ENCODE results near the gene PIGN. TPM values are rescaled to one million over a fixed set of nuclear protein-coding genes. Genes with fewer than 3 reads are reported as not detected.

Gene PIGN
- total and polyA plus RNA-seq, 2 donors (not counting 1 experiment from before 2014, with no cell fraction given), result 2.7 to 37.3 TPM

GRCh38 chr18:62033207-62033606 lies 153.6 kb downstream of the PIGN start:
- H3K4me1 ChIP-seq (ENCODE audit: control insufficient read depth in 2 of 2, insufficient read depth in 2 of 2, low read length in 2 of 2), result no peaks in the 10 kb centered on the region
- ChIA-PET CTCF (no interaction called here), POLR2A (no interaction called here)
- Mint-ChIP-seq H3K27ac (no peak overlapping the region), H3K4me1 (no peaks in the 10 kb centered on the region), H3K4me3 (no peak overlapping the region), H3K9me3 (ENCODE audit: insufficient read depth) (no peaks in the 10 kb centered on the region), H3K27me3 (peaks cover 23% of the 10 kb centered on the region)
- DNase-seq, result no peak
- H3K27me3 ChIP-seq (replicated peaks in 1 of 4; ENCODE audit: control extremely low read depth in 1 of 4, control insufficient read depth in 3 of 4, insufficient read depth in 4 of 4, low read length in 3 of 4), result peaks cover 0 to 2% (median 0%) of the 10 kb centered on the region in 4 experiments
- no peaks in the 10 kb centered on the region for H3K9me3 ChIP-seq (ENCODE audit: control extremely low read depth in 1 of 3, control insufficient read depth in 2 of 3, insufficient read depth in 1 of 3, low read length in 2 of 3)
- H4K20me1 ChIP-seq (ENCODE audit: control insufficient read depth, insufficient read depth, low read length, poor library complexity, severe bottlenecking), result no peaks in the 10 kb centered on the region
- H3K36me3 ChIP-seq (replicated peaks in 1 of 2; ENCODE audit: control extremely low read depth in 1 of 2, control insufficient read depth in 1 of 2, extremely low read depth in 1 of 2, insufficient read depth in 2 of 2, low read length in 1 of 2), result no peaks in the 10 kb centered on the region
- no CpG with 5 or more reads among the region's 5 CpGs for WGBS (ENCODE audit: insufficient coverage)
- no peak overlapping the region for H3K4me2 ChIP-seq (replicated peaks; ENCODE audit: low read depth, low read length, poor library complexity, severe bottlenecking)
- intact Hi-C loops (cut with micrococcal nuclease), result no loop called here
- H3K27ac ChIP-seq (ENCODE audit: low read length in 2 of 2), result no peak overlapping the region
- no peak for ATAC-seq (ENCODE audit: low read depth)
- no peak overlapping the region for H2AFZ ChIP-seq (ENCODE audit: insufficient read depth, low read depth, low read length, poor library complexity, severe bottlenecking)
- TF ChIP-seq, protein P1, sequence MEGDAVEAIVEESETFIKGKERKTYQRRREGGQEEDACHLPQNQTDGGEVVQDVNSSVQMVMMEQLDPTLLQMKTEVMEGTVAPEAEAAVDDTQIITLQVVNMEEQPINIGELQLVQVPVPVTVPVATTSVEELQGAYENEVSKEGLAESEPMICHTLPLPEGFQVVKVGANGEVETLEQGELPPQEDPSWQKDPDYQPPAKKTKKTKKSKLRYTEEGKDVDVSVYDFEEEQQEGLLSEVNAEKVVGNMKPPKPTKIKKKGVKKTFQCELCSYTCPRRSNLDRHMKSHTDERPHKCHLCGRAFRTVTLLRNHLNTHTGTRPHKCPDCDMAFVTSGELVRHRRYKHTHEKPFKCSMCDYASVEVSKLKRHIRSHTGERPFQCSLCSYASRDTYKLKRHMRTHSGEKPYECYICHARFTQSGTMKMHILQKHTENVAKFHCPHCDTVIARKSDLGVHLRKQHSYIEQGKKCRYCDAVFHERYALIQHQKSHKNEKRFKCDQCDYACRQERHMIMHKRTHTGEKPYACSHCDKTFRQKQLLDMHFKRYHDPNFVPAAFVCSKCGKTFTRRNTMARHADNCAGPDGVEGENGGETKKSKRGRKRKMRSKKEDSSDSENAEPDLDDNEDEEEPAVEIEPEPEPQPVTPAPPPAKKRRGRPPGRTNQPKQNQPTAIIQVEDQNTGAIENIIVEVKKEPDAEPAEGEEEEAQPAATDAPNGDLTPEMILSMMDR (IDR thresholded peaks at IDR 0.05), result no peak
- TF ChIP-seq EZH2 (IDR thresholded peaks at IDR 0.05; ENCODE audit: borderline replicate concordance, insufficient read depth, low read depth, low read length, poor library complexity, severe bottlenecking), result no peak
- H3K9ac ChIP-seq (ENCODE audit: low read length), result no peak overlapping the region
- H3K79me2 ChIP-seq (ENCODE audit: control insufficient read depth, insufficient read depth, low read length), result no peaks in the 10 kb centered on the region
- H3K4me3 ChIP-seq (ENCODE audit: control extremely low read depth in 1 of 5, extremely low read depth in 1 of 5, insufficient read depth in 1 of 5, low read depth in 2 of 5, low read length in 4 of 5), result no peak overlapping the region

DNA sequence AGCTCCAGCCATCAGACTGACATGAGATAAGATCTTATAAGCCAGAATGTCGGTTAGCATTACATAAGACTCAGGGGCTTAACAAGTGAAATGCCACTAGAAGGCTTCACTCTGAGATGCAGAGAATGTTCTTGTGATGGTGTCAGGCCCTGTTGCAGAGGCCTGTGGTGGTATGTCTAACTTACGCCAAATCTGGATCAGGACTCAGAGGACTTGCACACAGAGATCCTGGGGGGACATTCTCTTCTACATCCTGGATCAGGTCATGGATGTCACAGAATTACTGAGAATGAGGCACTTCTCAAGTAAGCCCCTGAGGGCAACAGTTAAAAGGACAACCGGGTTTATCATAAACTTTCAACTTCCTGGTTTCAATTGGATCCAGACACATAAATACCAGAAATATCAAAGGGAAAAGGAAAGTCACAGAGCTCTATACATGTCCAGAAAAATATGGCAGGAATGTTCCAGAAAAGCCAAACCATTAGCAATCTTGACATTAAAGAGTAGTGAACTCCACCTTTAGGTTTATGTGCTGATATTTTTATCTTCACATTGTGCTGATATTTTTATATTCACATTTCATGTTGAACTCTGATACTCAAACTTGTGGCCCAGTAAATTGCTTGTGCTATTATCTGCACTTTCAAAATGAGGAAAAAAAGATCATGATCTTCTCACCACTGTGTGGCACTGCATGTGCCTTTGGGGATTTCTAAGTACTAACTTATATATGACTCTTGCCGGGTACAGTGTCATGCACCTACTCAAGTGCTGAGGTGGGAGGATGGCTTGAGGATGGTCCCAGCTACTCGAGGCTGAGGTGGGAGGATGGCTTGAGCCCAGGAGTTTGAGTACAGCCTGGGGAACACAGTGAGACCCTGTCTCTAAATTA lies 156.5 kb downstream of the PIGN start:
- DNase-seq, result no peak
- TF ChIP-seq EZH2 (IDR thresholded peaks at IDR 0.05; ENCODE audit: borderline replicate concordance, insufficient read depth, low read depth, low read length, poor library complexity, severe bottlenecking), result no peak
- TF ChIP-seq, protein P1 (IDR thresholded peaks at IDR 0.05), result no peak
- Histone ChIP-seq H3K36me3 (replicated peaks in 1 of 2; ENCODE audit: control extremely low read depth in 1 of 2, control insufficient read depth in 1 of 2, extremely low read depth in 1 of 2, insufficient read depth in 2 of 2, low read length in 1 of 2) (no peaks in the 10 kb centered on the region), H3K4me1 (ENCODE audit: control insufficient read depth in 2 of 2, insufficient read depth in 2 of 2, low read length in 2 of 2) (no peaks in the 10 kb centered on the region), H2AFZ (ENCODE audit: insufficient read depth, low read depth, low read length, poor library complexity, severe bottlenecking) (no peak overlapping the region), H3K4me3 (ENCODE audit: control extremely low read depth in 1 of 5, extremely low read depth in 1 of 5, insufficient read depth in 1 of 5, low read depth in 2 of 5, low read length in 4 of 5) (no peak overlapping the region), H3K27me3 (replicated peaks in 1 of 4; ENCODE audit: control extremely low read depth in 1 of 4, control insufficient read depth in 3 of 4, insufficient read depth in 4 of 4, low read length in 3 of 4) (no peaks in the 10 kb centered on the region), H3K4me2 (replicated peaks; ENCODE audit: low read depth, low read length, poor library complexity, severe bottlenecking) (no peak overlapping the region), H3K27ac (ENCODE audit: low read length in 2 of 2) (no peak overlapping the region), H3K9me3 (ENCODE audit: control extremely low read depth in 1 of 3, control insufficient read depth in 2 of 3, insufficient read depth in 1 of 3, low read length in 2 of 3) (no peaks in the 10 kb centered on the region), H4K20me1 (ENCODE audit: control insufficient read depth, insufficient read depth, low read length, poor library complexity, severe bottlenecking) (no peaks in the 10 kb centered on the region), H3K9ac (ENCODE audit: low read length) (no peak overlapping the region), H3K79me2 (ENCODE audit: control insufficient read depth, insufficient read depth, low read length) (no peaks in the 10 kb centered on the region)
- WGBS (ENCODE audit: insufficient coverage), result 67% methylated on average over 3 of the region's 5 CpGs
- intact Hi-C loops (cut with micrococcal nuclease), result no loop called here
- no peak overlapping the region for H3K4me3 Mint-ChIP-seq
- no peak for ATAC-seq (ENCODE audit: low read depth)
- H3K27ac Mint-ChIP-seq, result no peak overlapping the region
- H3K9me3 Mint-ChIP-seq (ENCODE audit: insufficient read depth), result no peaks in the 10 kb centered on the region
- CTCF ChIA-PET, result no interaction called here
- H3K4me1 Mint-ChIP-seq, result no peaks in the 10 kb centered on the region
- peaks cover 35% of the 10 kb centered on the region for H3K27me3 Mint-ChIP-seq
- POLR2A ChIA-PET, result no interaction called here

Measured in B cell (primary cell).